HCT116 (cell line): ENCODE measurements around the gene FRMD8. TPM values are rescaled to one million over a fixed set of nuclear protein-coding genes. Genes with fewer than 3 reads are reported as not detected.

Experiments used
- ATAC-seq: fragments of 200-7000 bp; cut with Tn5 transposase; 2 replicates; pipeline ENCODE4 v1.9.1; 2020; ENCODE audit warnings: mild to moderate bottlenecking, moderate library complexity
- BruUV-seq: library from RNA; stranded (reverse); fragments of 400-500 nt; replicated peaks from 2 replicates; lab custom pipeline; 2021; lab: Mats Ljungman, UMichigan
- CTCF ChIA-PET: fragments of 300-600 bp; sonication (Branson Sonifier 250); formaldehyde crosslinking; loops from one replicate; lab custom pipeline; 2021; ENCODE audit warnings: antibody characterized with exemption; lab: Charles Lee
- POLR2A ChIA-PET: fragments of 300-600, 350-600 bp; sonication (Branson Sonifier 250); formaldehyde crosslinking; loops from one replicate; lab custom pipeline; 2021; ENCODE audit warnings: antibody characterized with exemption; lab: Charles Lee
- RAD21 ChIA-PET, 2 experiments: fragments of 300-600 bp; sonication (Branson Sonifier 250); formaldehyde crosslinking; loops; one replicate each; lab custom pipeline; 2023; ENCODE audit warnings: low total read pairs in 2 of 2; ENCODE audit not compliant: uncharacterized antibody in 2 of 2, unreplicated experiment in 2 of 2, low non-redundant PET in 1 of 2; lab: Charles Lee
- DNase-seq: peaks from one replicate; pipeline ENCODE4 v3.0.0-alpha.2; 2010; ENCODE audit warnings: low read depth, low spot score
- H2AFZ ChIP-seq: fragments of 200-600 bp; shearing (Covaris generic), sonication (generic); 2 replicates; pipeline ENCODE4 v1.6.1; 2017; ENCODE audit warnings: low read depth, mixed run types, mixed read lengths, antibody characterized with exemption, low read length; ENCODE audit not compliant: poor library complexity, severe bottlenecking
- H3K27ac ChIP-seq: 2 replicates; pipeline ENCODE4 v1.5.1; 2012; ENCODE audit warnings: low read depth, low read length
- H3K27me3 ChIP-seq: fragments of 200-600 bp; sonication (generic); 2 replicates; pipeline ENCODE4 v1.6.1; 2016; ENCODE audit warnings: mixed run types, low read length, mixed read lengths; ENCODE audit not compliant: insufficient read depth
- H3K36me3 ChIP-seq, 2 experiments: fragments of 200-500 bp in 1 of 2; fragments of 200-600 bp in 1 of 2; sonication (Bioruptor generic) in 1 of 2; sonication (generic) in 1 of 2; 2 replicates each; pipeline versions ENCODE4 v1.5.1 to v1.6.1; 2014 to 2016; ENCODE audit warnings: low read length in 2 of 2, inconsistent platforms in 1 of 2, mixed read lengths in 1 of 2, mixed run types in 1 of 2; ENCODE audit not compliant: insufficient read depth in 2 of 2, control insufficient read depth in 1 of 2
- H3K4me1 ChIP-seq, 2 experiments: fragments of 200-600 bp in 1 of 2; sonication (generic) in 1 of 2; 2 replicates each; pipeline versions ENCODE4 v1.5.1 to v1.6.1; 2012 to 2017; ENCODE audit warnings: low read length in 2 of 2, inconsistent platforms in 1 of 2, mild to moderate bottlenecking in 1 of 2, mixed read lengths in 1 of 2, mixed run types in 1 of 2, moderate library complexity in 1 of 2; ENCODE audit not compliant: insufficient read depth in 2 of 2, control insufficient read depth in 1 of 2
- H3K4me2 ChIP-seq: fragments of 200-600 bp; sonication (generic); 2 replicates; pipeline ENCODE4 v1.6.1; 2017; ENCODE audit warnings: mixed run types, low read length, mixed read lengths
- H3K4me3 ChIP-seq, 2 experiments: fragments of 200-600 bp in 1 of 2; sonication (generic) in 1 of 2; replicated peaks in 1 of 2; 2 replicates each; pipeline ENCODE4 v1.5.1; 2011 to 2016; ENCODE audit warnings: low read length in 2 of 2, control low read depth in 1 of 2, low read depth in 1 of 2, mild to moderate bottlenecking in 1 of 2, mixed read lengths in 1 of 2, mixed run types in 1 of 2
- H3K79me2 ChIP-seq: fragments of 200-600 bp; sonication (generic); 2 replicates; pipeline ENCODE4 v1.6.1; 2017; ENCODE audit warnings: mild to moderate bottlenecking, mixed run types, low read length, moderate library complexity, mixed read lengths; ENCODE audit not compliant: insufficient read depth
- H3K9ac ChIP-seq: fragments of 200-600 bp; sonication (generic); 2 replicates; pipeline ENCODE4 v1.6.1; 2016; ENCODE audit warnings: low read length, mixed read lengths
- H3K9me2 ChIP-seq: fragments of 200-600 bp; sonication (generic), shearing (Covaris generic); 2 replicates; pipeline ENCODE4 v1.6.1; 2017; ENCODE audit warnings: mixed run types, mild to moderate bottlenecking, moderate library complexity; ENCODE audit not compliant: insufficient read depth
- H3K9me3 ChIP-seq, 2 experiments: fragments of 200-500 bp in 1 of 2; fragments of 200-600 bp in 1 of 2; sonication (Bioruptor generic) in 1 of 2; sonication (generic) in 1 of 2; 2 replicates each; pipeline ENCODE4 v1.6.1; 2014 to 2017; ENCODE audit warnings: low read length in 2 of 2, mixed read lengths in 2 of 2, inconsistent platforms in 1 of 2, low read depth in 1 of 2, mild to moderate bottlenecking in 1 of 2, mixed run types in 1 of 2, moderate library complexity in 1 of 2; ENCODE audit not compliant: control insufficient read depth in 1 of 2, insufficient read depth in 1 of 2
- H4K20me1 ChIP-seq: fragments of 200-600 bp; sonication (generic), shearing (Covaris generic); 2 replicates; pipeline ENCODE4 v1.6.1; 2017; ENCODE audit warnings: mixed run types, mild to moderate bottlenecking, moderate library complexity; ENCODE audit not compliant: insufficient read depth
- CEBPB ChIP-seq: IDR thresholded peaks from 2 replicates; pipeline ENCODE4 v1.6.1; 2012; ENCODE audit warnings: low read depth
- FOSL1 ChIP-seq: IDR thresholded peaks from 2 replicates; pipeline ENCODE4 v1.6.1; 2012; ENCODE audit warnings: low read depth
- MAX ChIP-seq: IDR thresholded peaks from 2 replicates; pipeline ENCODE4 v1.6.1; 2012
- POLR2A ChIP-seq: IDR thresholded peaks from 2 replicates; pipeline ENCODE4 v1.7.0; 2011; ENCODE audit warnings: borderline replicate concordance; ENCODE audit not compliant: insufficient read depth, insufficient read length; ENCODE audit errors: extremely low read depth
- POLR2AphosphoS5 ChIP-seq: IDR thresholded peaks from 2 replicates; pipeline ENCODE4 v1.6.1; 2011; ENCODE audit warnings: mild to moderate bottlenecking, low read depth, low read length, moderate library complexity
- TCF7L2 ChIP-seq: IDR thresholded peaks from 2 replicates; pipeline ENCODE4 v1.7.0; 2011; ENCODE audit warnings: borderline replicate concordance, inconsistent platforms; ENCODE audit not compliant: insufficient read depth, insufficient read length; ENCODE audit errors: extremely low read depth
- YY1 ChIP-seq: IDR thresholded peaks from 2 replicates; pipeline ENCODE4 v1.6.1; 2011; ENCODE audit warnings: low read length, low read depth, moderate library complexity, mild to moderate bottlenecking; ENCODE audit not compliant: insufficient replicate concordance; ENCODE audit errors: extremely low read depth
- ZBTB33 ChIP-seq: IDR thresholded peaks from 2 replicates; pipeline ENCODE4 v1.6.1; 2011; ENCODE audit warnings: mild to moderate bottlenecking, low read length, moderate library complexity; ENCODE audit not compliant: insufficient replicate concordance; ENCODE audit errors: extremely low read depth
- intact Hi-C: fragments of 100-400 bp; cut with micrococcal nuclease; formaldehyde crosslinking; loops from 2 replicates; pipeline ENCODE4 v1.10.0; 2022
- total RNA-seq: library from RNA; stranded (reverse); gene quantifications from one replicate; pipeline ENCODE4 v1.2.1, GENCODE V29; 2021; ENCODE audit not compliant: unreplicated experiment

The FRMD8 gene
- total RNA-seq, 1 experiment from 2014 or later, result 35.8 TPM

GRCh38 chr11:65431451-65432099, 45.1 kb downstream of the FRMD8 start:
- Histone ChIP-seq H3K36me3 (peaks cover 0 to 17% of the 10 kb centered on the region in 2 experiments; a peak in 2 of 4 replicates), H3K4me1 (peaks cover under 1 to 27% of the 10 kb centered on the region in 2 experiments; a peak in 3 of 4 replicates), H3K27ac (no peak overlapping the region), H2AFZ (no peak overlapping the region), H3K4me2 (no peak overlapping the region), H3K9ac (no peak overlapping the region), H4K20me1 (peaks cover 2% of the 10 kb centered on the region; the same call in 1 of the 2 replicates), H3K27me3 (no peaks in the 10 kb centered on the region), H3K9me2 (no peaks in the 10 kb centered on the region), H3K4me3 (no peak overlapping the region), H3K79me2 (peaks cover 52% of the 10 kb centered on the region), H3K9me3 (no peaks in the 10 kb centered on the region)
- ChIA-PET RAD21 (interaction anchor here in 1 of 2 experiments (1.4 kb wide), 1 partner anchor 15 kb away, joined by 4 read pairs; no protein-coding TSS in a partner anchor), POLR2A (interaction anchor here (1.1 to 1.5 kb wide), 2 partner anchors 8 to 67 kb away, joined by 3 to 10 read pairs; partner anchors contain the start of genes MALAT1 and NEAT1), CTCF (no interaction called here)
- DNase-seq, result no peak
- intact Hi-C loops, result no loop called here
- BruUV-seq, result no TSS peak
- TF ChIP-seq POLR2A (peak; percentile 15), TCF7L2 (no peak), FOSL1 (no peak), ZBTB33 (no peak), CEBPB (no peak), MAX (no peak), YY1 (no peak), POLR2AphosphoS5 (peak; percentile 25; the same call in 1 of the 2 replicates)
- no peak for ATAC-seq
